ENCODE measurements around the gene APAF1. TPM values are rescaled to one million over a fixed set of nuclear protein-coding genes. Genes with fewer than 3 reads are reported as not detected.
A peak's percentile ranks its signal among the peaks of the same experiment; 100 is the strongest.

The APAF1 gene
- total and polyA plus RNA-seq, 9 of the 15 experiments (the other 6 are each of a cell fraction or from before 2014, with no cell fraction given), result 5.1 to 15.7 (median 9.9) TPM

- TF ChIP-seq ZNF592 (IDR thresholded peaks at IDR 0.05), result no peak
- no peak for TF ChIP-seq LCOR (CRISPR knock-in tag; IDR thresholded peaks at IDR 0.05)
- no peak for TF ChIP-seq KLF1 (tag; IDR thresholded peaks at IDR 0.05)
- TF ChIP-seq MED1 (CRISPR knock-in tag; IDR thresholded peaks at IDR 0.05; ENCODE audit: borderline replicate concordance), result no peak
- TF ChIP-seq TEAD4 (IDR thresholded peaks at IDR 0.05; ENCODE audit: low read length), result peak; percentile 86
- no peak for TF ChIP-seq TEAD4 (CRISPR knock-in tag; IDR thresholded peaks at IDR 0.05; ENCODE audit: borderline replicate concordance)
- TF ChIP-seq ZNF766 (CRISPR knock-in tag; conservative IDR thresholded peaks at IDR 0.05), result 0 out of 2 replicates have a peak, but pooled peaks have one; percentile 22
- no peak for TF ChIP-seq ZKSCAN8 (CRISPR knock-in tag; IDR thresholded peaks at IDR 0.05)
- TF ChIP-seq, protein P1, sequence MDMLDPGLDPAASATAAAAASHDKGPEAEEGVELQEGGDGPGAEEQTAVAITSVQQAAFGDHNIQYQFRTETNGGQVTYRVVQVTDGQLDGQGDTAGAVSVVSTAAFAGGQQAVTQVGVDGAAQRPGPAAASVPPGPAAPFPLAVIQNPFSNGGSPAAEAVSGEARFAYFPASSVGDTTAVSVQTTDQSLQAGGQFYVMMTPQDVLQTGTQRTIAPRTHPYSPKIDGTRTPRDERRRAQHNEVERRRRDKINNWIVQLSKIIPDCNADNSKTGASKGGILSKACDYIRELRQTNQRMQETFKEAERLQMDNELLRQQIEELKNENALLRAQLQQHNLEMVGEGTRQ (CRISPR knock-in tag; IDR thresholded peaks at IDR 0.05), result no peak
- peak; percentile 88 for TF ChIP-seq CBFA2T3 (IDR thresholded peaks at IDR 0.05)
- TF ChIP-seq LEF1 (IDR thresholded peaks at IDR 0.05), result peak; percentile 76
- peak; percentile 52; the same call in 1 of the 2 replicates for TF ChIP-seq FOSL1 (tag; conservative IDR thresholded peaks at IDR 0.05)
- TF ChIP-seq, protein P2, sequence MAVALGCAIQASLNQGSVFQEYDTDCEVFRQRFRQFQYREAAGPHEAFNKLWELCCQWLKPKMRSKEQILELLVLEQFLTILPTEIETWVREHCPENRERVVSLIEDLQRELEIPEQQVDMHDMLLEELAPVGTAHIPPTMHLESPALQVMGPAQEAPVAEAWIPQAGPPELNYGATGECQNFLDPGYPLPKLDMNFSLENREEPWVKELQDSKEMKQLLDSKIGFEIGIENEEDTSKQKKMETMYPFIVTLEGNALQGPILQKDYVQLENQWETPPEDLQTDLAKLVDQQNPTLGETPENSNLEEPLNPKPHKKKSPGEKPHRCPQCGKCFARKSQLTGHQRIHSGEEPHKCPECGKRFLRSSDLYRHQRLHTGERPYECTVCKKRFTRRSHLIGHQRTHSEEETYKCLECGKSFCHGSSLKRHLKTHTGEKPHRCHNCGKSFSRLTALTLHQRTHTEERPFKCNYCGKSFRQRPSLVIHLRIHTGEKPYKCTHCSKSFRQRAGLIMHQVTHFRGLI (CRISPR knock-in tag; IDR thresholded peaks at IDR 0.05), result no peak
- TF ChIP-seq THRAP3 (IDR thresholded peaks at IDR 0.05; ENCODE audit: borderline replicate concordance), result no peak
- TF ChIP-seq BMI1 (IDR thresholded peaks at IDR 0.05; ENCODE audit: low read length), result no peak
- TF ChIP-seq TRIM24 (IDR thresholded peaks at IDR 0.05), result peak in 1 of 2 experiments; percentile 58; a peak in 2 of 4 replicates
- TF ChIP-seq DEAF1 (CRISPR knock-in tag; IDR thresholded peaks at IDR 0.05), result no peak
- peak; percentile 72; the same call in 1 of the 2 replicates for TF ChIP-seq CBFA2T2 (conservative IDR thresholded peaks at IDR 0.05)
- no peak for TF ChIP-seq TAF15 (IDR thresholded peaks at IDR 0.05; ENCODE audit: low read depth, low read length)
- TF ChIP-seq SIN3A (IDR thresholded peaks at IDR 0.05; ENCODE audit: borderline replicate concordance in 2 of 2, control insufficient read depth in 1 of 2, low read depth in 2 of 2, low read length in 2 of 2), result no peak
- no peak for TF ChIP-seq ZNF3 (CRISPR knock-in tag; IDR thresholded peaks at IDR 0.05)
- TF ChIP-seq CCNT2 (IDR thresholded peaks at IDR 0.05; ENCODE audit: borderline replicate concordance, extremely low read depth, insufficient read length, low read depth, low read length), result peak; percentile 59
Measured at GRCh38 chr12:98751580-98752115, 106.6 kb downstream of the APAF1 start (continued).

All from K562 (cell line).